GM12864 (cell line): ENCODE data around the gene PLA1A.

Experiments
- DNase-seq: peaks from one replicate; pipeline ENCODE4 v3.0.0-alpha.2; 2011; ENCODE audit warnings: low read depth
- H3K4me3 ChIP-seq: 2 replicates; pipeline ENCODE4 v1.5.1; 2011; ENCODE audit warnings: mild to moderate bottlenecking, low read depth, low read length, control low read depth
- TF ChIP-seq, protein P1 (sequence below): IDR thresholded peaks from 2 replicates; pipeline ENCODE4 v1.5.1; 2011; ENCODE audit warnings: low read depth, mild to moderate bottlenecking, moderate library complexity, low read length, control low read depth, inconsistent platforms; ENCODE audit errors: missing control alignments

PLA1A gene

GRCh38 chr3:119555309-119555735, 42.4 kb upstream of the PLA1A start:
- TF ChIP-seq, protein P1, sequence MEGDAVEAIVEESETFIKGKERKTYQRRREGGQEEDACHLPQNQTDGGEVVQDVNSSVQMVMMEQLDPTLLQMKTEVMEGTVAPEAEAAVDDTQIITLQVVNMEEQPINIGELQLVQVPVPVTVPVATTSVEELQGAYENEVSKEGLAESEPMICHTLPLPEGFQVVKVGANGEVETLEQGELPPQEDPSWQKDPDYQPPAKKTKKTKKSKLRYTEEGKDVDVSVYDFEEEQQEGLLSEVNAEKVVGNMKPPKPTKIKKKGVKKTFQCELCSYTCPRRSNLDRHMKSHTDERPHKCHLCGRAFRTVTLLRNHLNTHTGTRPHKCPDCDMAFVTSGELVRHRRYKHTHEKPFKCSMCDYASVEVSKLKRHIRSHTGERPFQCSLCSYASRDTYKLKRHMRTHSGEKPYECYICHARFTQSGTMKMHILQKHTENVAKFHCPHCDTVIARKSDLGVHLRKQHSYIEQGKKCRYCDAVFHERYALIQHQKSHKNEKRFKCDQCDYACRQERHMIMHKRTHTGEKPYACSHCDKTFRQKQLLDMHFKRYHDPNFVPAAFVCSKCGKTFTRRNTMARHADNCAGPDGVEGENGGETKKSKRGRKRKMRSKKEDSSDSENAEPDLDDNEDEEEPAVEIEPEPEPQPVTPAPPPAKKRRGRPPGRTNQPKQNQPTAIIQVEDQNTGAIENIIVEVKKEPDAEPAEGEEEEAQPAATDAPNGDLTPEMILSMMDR: no peak
- H3K4me3 ChIP-seq: peak overlapping the region; percentile 82
- DNase-seq: no peak

- DNase-seq: no peak
- TF ChIP-seq, protein P1: no peak
- peak overlapping the region; percentile 82 for H3K4me3 ChIP-seq
Observed at GRCh38 chr3:119555929-119556328, 41.8 kb upstream of the PLA1A start.

DNA sequence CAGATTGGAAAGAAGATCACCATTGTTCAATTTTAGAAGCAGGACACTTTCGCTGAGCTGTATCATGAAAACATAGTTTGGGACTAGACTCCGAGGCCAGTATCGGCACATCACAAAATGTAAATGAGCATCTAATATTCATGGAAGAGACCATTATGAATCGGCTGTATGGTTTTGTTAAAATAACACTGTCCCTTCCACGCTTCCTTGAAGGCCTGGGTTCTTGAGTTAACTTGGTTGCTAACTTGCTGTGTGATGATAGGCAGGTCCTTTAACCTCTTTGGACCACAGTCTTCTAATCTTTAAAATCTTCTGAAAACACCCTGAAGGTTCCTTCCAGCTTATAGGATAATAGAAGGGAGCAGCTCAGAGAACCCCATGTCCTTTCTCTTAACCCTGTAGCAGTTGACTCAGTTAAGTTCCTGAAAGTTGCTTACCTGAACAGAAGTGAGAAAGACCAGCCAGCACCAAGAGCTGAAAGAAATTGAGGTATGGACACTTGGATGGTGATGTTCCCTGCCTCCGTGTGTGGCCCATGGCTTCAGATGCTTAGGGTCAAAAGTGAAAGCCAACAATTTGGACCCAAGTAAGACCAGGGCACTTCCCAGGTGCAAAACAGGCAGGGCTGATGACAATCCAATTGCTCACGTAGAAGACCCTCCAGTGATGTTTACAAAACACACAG, 40.4 kb upstream of the PLA1A start:
- DNase-seq: no peak
- TF ChIP-seq, protein P1: no peak
- peak overlapping the region; percentile 82 for H3K4me3 ChIP-seq

DNA sequence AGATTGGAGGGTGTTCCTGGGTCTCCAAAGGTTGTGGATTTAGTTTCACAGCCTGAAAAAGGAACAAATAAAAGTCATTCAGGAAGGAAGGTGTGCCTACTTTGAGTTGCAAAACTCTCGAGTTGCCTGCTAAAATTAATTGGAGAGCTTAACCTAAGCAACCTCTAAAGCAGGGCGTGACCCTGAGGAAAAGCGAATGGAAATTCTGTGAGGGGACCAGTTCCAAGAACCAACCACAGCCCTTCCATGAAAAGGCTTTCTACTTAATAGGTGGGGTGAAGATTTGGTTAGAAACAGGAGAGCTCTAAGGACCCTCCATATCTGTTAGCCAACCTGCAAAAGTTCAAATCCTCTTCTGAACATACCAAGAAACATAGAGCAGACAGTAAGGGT, 39.8 kb upstream of the PLA1A start:
- DNase-seq: no peak
- TF ChIP-seq, protein P1: no peak
- peak overlapping the region; percentile 82 for H3K4me3 ChIP-seq

GRCh38 chr3:119558626-119559317, 38.9 kb upstream of the PLA1A start:
- TF ChIP-seq, protein P1: no peak
- DNase-seq: no peak
- H3K4me3 ChIP-seq: peak overlapping the region; percentile 82

DNA sequence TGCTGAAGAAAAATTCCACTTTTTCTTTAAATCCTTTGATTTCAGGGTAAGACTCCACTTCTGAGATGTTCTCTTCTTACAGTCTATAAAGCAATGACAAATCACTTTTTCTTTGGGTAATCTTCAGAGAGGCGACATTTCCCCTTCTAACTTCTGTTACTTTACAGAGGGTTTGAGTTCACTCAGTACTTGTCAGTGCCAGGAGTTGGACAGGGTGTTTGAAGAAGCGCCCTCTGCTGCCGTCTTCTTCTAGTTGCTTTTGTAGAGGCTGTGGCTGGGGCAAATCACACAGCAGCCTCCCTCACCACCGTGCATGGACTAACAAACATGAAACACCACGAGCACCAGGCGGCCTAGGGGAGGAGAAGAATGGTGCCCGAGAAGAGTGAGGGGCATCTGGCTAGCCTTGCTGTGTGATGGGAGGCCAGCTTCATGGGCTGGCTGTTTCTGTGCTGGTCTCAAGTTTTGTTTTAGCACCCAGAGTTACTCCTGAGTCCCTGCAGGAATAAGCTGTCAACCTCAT, 38.2 kb upstream of the PLA1A start, which contains the start of gene CD80:
TSS of gene CD80 (minus strand) at position 174 of the 523 bp plus-strand sequence. CDS start 1,886 bp downstream, outside the sequence.
- TF ChIP-seq, protein P1: peak; percentile 69
- DNase-seq: peak; percentile 90
- H3K4me3 ChIP-seq: peak within 1 kb of the TSS; percentile 82
